GM23338 (cell line): ENCODE results near the gene TIMM44.

ENCODE experiments used
- CREB1 ChIP-seq: fragments of 250-450 bp; sonication (Bioruptor Pico); IDR thresholded peaks from 2 replicates; pipeline ENCODE4 v1.5.0; 2020; ENCODE audit warnings: low read depth, mild to moderate bottlenecking, moderate library complexity
- REST ChIP-seq: IDR thresholded peaks from one replicate; pipeline ENCODE4 v1.6.1; 2018; ENCODE audit warnings: antibody characterized with exemption; ENCODE audit not compliant: unreplicated experiment
- TF ChIP-seq, protein P1 (sequence below), 2 experiments: fragments of 200-600 bp in 1 of 2; sonication (generic) in 1 of 2; conservative IDR thresholded peaks; 2 replicates each; pipeline versions ENCODE4 v1.5.1 to v1.6.1; 2016 to 2017; ENCODE audit warnings: antibody characterized with exemption in 2 of 2, low read depth in 2 of 2, mild to moderate bottlenecking in 2 of 2, moderate library complexity in 1 of 2

- TF ChIP-seq CREB1 (CRISPR knock-in tag): no peak
- TF ChIP-seq, protein P1, sequence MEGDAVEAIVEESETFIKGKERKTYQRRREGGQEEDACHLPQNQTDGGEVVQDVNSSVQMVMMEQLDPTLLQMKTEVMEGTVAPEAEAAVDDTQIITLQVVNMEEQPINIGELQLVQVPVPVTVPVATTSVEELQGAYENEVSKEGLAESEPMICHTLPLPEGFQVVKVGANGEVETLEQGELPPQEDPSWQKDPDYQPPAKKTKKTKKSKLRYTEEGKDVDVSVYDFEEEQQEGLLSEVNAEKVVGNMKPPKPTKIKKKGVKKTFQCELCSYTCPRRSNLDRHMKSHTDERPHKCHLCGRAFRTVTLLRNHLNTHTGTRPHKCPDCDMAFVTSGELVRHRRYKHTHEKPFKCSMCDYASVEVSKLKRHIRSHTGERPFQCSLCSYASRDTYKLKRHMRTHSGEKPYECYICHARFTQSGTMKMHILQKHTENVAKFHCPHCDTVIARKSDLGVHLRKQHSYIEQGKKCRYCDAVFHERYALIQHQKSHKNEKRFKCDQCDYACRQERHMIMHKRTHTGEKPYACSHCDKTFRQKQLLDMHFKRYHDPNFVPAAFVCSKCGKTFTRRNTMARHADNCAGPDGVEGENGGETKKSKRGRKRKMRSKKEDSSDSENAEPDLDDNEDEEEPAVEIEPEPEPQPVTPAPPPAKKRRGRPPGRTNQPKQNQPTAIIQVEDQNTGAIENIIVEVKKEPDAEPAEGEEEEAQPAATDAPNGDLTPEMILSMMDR (conservative IDR thresholded peaks at IDR 0.05; ENCODE audit: low read depth in 2 of 2): no peak
- no peak for TF ChIP-seq REST
Measured at GRCh38 chr19:7979559-7979958, 36.1 kb upstream of the TIMM44 start.
